Vagina (tissue), 2 donors: ENCODE results near the gene ANGEL1.

Source experiments
- CTCF ChIP-seq, 3 experiments: fragments of 450-650 bp in 2 of 3; fragments of 200-600 bp in 1 of 3; sonication (generic) in 1 of 3; IDR thresholded peaks; one replicate each; pipeline ENCODE4 v1.5.1; 2017 to 2019; ENCODE audit warnings: antibody characterized with exemption in 3 of 3, mild to moderate bottlenecking in 2 of 3, moderate library complexity in 2 of 3
- POLR2A ChIP-seq, 2 donors: fragments of 450-650 bp; IDR thresholded peaks; one replicate each; pipeline ENCODE4 v1.6.1; 2017; ENCODE audit warnings: antibody characterized with exemption in 2 of 2, mild to moderate bottlenecking in 2 of 2, moderate library complexity in 2 of 2
- POLR2AphosphoS5 ChIP-seq, 2 donors: sonication (generic); formaldehyde crosslinking; IDR thresholded peaks; one replicate each; pipeline ENCODE4 v1.9.0; 2017; ENCODE audit warnings: antibody characterized with exemption in 2 of 2, mild to moderate bottlenecking in 2 of 2, low read depth in 1 of 2; ENCODE audit not compliant: insufficient read depth in 1 of 2

- no peak for TF ChIP-seq POLR2A (IDR thresholded peaks at IDR 0.05)
- no peak for TF ChIP-seq CTCF (IDR thresholded peaks at IDR 0.05)
- TF ChIP-seq POLR2AphosphoS5 (IDR thresholded peaks at IDR 0.05; ENCODE audit: insufficient read depth in 1 of 2, low read depth in 1 of 2): no peak
Measured at GRCh38 chr14:76761960-76762410, 50.7 kb downstream of the ANGEL1 start.
